Endothelial cell of umbilical vein (primary cell): ENCODE data around the gene OXER1.

ENCODE experiments used
- CTCF ChIP-seq, 2 donors: IDR thresholded peaks; 1 replicate in 1 of 2; 2 replicates in 1 of 2; pipeline ENCODE4 v1.5.1; 2011; ENCODE audit warnings: low read length in 2 of 2, mild to moderate bottlenecking in 2 of 2, moderate library complexity in 2 of 2, control low read depth in 1 of 2, inconsistent platforms in 1 of 2, low read depth in 1 of 2; ENCODE audit not compliant: insufficient read depth in 1 of 2; ENCODE audit errors: extremely low read depth in 1 of 2
- MYC ChIP-seq: IDR thresholded peaks from one replicate; pipeline ENCODE4 v1.6.1; 2011; ENCODE audit warnings: mild to moderate bottlenecking, low read depth, low read length
- POLR2A ChIP-seq: IDR thresholded peaks from 2 replicates; pipeline ENCODE4 v1.6.1; 2012; ENCODE audit warnings: low read depth, mild to moderate bottlenecking, control low read depth, low read length
- POLR2AphosphoS5 ChIP-seq: IDR thresholded peaks from 2 replicates; pipeline ENCODE4 v1.6.1; 2012; ENCODE audit warnings: low read depth, mild to moderate bottlenecking, control low read depth, low read length, moderate library complexity; ENCODE audit not compliant: insufficient read depth

- TF ChIP-seq POLR2A (no peak), CTCF (IDR thresholded peaks at IDR 0.05; ENCODE audit: extremely low read depth in 1 of 2, insufficient read depth in 1 of 2, low read depth in 1 of 2, low read length in 2 of 2) (no peak), POLR2AphosphoS5 (no peak), MYC (no peak)
Measured at GRCh38 chr2:42733852-42734251, 30.1 kb downstream of the OXER1 start.
